HCT116 (cell line): Measurements from ENCODE around the gene AAK1. TPM values are rescaled to one million over a fixed set of nuclear protein-coding genes. Genes with fewer than 3 reads are reported as not detected.

Experiments used
- total RNA-seq: library from RNA; stranded (reverse); gene quantifications from one replicate; pipeline ENCODE4 v1.2.1, GENCODE V29; 2021; ENCODE audit not compliant: unreplicated experiment

The AAK1 gene
- total RNA-seq, 1 experiment from 2014 or later: 32.0 TPM

Other genes with a start within 250 kb of the AAK1 start
- 38.2 TPM for gene NFU1, start 206.3 kb downstream of the AAK1 start, total RNA-seq
- 64.6 TPM for gene ANXA4, start 98.4 kb upstream of the AAK1 start, total RNA-seq
- 16.7 TPM for gene GMCL1, start 185.9 kb upstream of the AAK1 start, total RNA-seq